Hepatocyte (in vitro differentiated cells): ENCODE data around the gene GLRX2. TPM values are rescaled to one million over a fixed set of nuclear protein-coding genes. Genes with fewer than 3 reads are reported as not detected.

Experiments
- DNase-seq: peaks from one replicate; pipeline ENCODE4 v3.0.0-alpha.2; 2016; ENCODE audit warnings: low spot score
- H2AFZ ChIP-seq: fragments of 200-600 bp; sonication (generic); 2 replicates; pipeline ENCODE4 v1.6.0; 2016; ENCODE audit warnings: antibody characterized with exemption, mild to moderate bottlenecking
- H3K27ac ChIP-seq: fragments of 200-600 bp; sonication (generic); 2 replicates; pipeline ENCODE4 v1.5.1; 2016; ENCODE audit warnings: mild to moderate bottlenecking
- H3K27me3 ChIP-seq: fragments of 200-600 bp; sonication (generic); 2 replicates; pipeline ENCODE4 v1.6.1; 2016
- H3K36me3 ChIP-seq: fragments of 200-600 bp; sonication (generic); replicated peaks from 2 replicates; pipeline ENCODE4 v1.5.1; 2016; ENCODE audit warnings: low read depth; ENCODE audit not compliant: insufficient read depth
- H3K4me1 ChIP-seq: fragments of 200-600 bp; sonication (generic); 2 replicates; pipeline ENCODE4 v1.5.1; 2016; ENCODE audit warnings: mild to moderate bottlenecking, moderate library complexity; ENCODE audit not compliant: insufficient read depth
- H3K4me2 ChIP-seq: fragments of 200-600 bp; sonication (generic); 2 replicates; pipeline ENCODE4 v1.6.0; 2016
- H3K4me3 ChIP-seq: fragments of 200-600 bp; sonication (generic); 2 replicates; pipeline ENCODE4 v1.5.1; 2016; ENCODE audit warnings: mild to moderate bottlenecking
- H3K79me2 ChIP-seq: fragments of 200-600 bp; sonication (generic); 2 replicates; pipeline ENCODE4 v1.6.0; 2017; ENCODE audit warnings: mild to moderate bottlenecking
- H3K9me2 ChIP-seq: fragments of 200-600 bp; sonication (generic); replicated peaks from 2 replicates; pipeline ENCODE4 v1.6.0; 2017; ENCODE audit warnings: mild to moderate bottlenecking; ENCODE audit not compliant: insufficient read depth
- H3K9me3 ChIP-seq: fragments of 200-600 bp; sonication (generic); 2 replicates; pipeline ENCODE4 v1.5.1; 2016; ENCODE audit warnings: low read depth, mild to moderate bottlenecking
- H4K20me1 ChIP-seq: fragments of 200-600 bp; sonication (generic); 2 replicates; pipeline ENCODE4 v1.6.0; 2016; ENCODE audit warnings: mild to moderate bottlenecking; ENCODE audit not compliant: insufficient read depth, poor library complexity, severe bottlenecking
- EZH2 ChIP-seq: fragments of 200-600 bp; sonication (generic); IDR thresholded peaks from 2 replicates; pipeline ENCODE4 v1.6.1; 2016; ENCODE audit warnings: antibody characterized with exemption, mild to moderate bottlenecking, borderline replicate concordance
- EZH2phosphoT487 ChIP-seq: fragments of 200-600 bp; sonication (generic); IDR thresholded peaks from one replicate; pipeline ENCODE4 v1.6.1; 2018; ENCODE audit warnings: antibody characterized with exemption, mild to moderate bottlenecking, low read depth, moderate library complexity; ENCODE audit not compliant: unreplicated experiment, severe bottlenecking
- WGBS: methylation state at CpG from one replicate; pipeline ENCODE4 v1.1.6; 2016; ENCODE audit warnings: low lambda C conversion rate; ENCODE audit errors: missing lambda C conversion rate; 5-methylcytosine and 5-hydroxymethylcytosine counted together
- polyA plus RNA-seq: library from polyadenylated mRNA; unstranded; fragments of >200 nt; fragmentation: Nextera tagmentation; extraction: Ambion mirVana; gene quantifications from 2 replicates; pipeline ENCODE4 v1.2.1, GENCODE V29; 2016
- total RNA-seq: library from RNA; depleted of rRNA; stranded (reverse); fragments of >200 nt; gene quantifications from 2 replicates; pipeline ENCODE4 v1.2.3, GENCODE V29; 2014
- TF ChIP-seq, protein P1 (sequence below): fragments of 200-600 bp; sonication (generic); IDR thresholded peaks from 2 replicates; pipeline ENCODE4 v1.5.1; 2016; ENCODE audit warnings: antibody characterized with exemption, mild to moderate bottlenecking; ENCODE audit not compliant: poor library complexity

Gene GLRX2
- total and polyA plus RNA-seq, 2 experiments from 2014 or later, result 20.4 to 41.0 TPM

- TF ChIP-seq EZH2phosphoT487 (no peak), EZH2 (no peak)
- TF ChIP-seq, protein P1, sequence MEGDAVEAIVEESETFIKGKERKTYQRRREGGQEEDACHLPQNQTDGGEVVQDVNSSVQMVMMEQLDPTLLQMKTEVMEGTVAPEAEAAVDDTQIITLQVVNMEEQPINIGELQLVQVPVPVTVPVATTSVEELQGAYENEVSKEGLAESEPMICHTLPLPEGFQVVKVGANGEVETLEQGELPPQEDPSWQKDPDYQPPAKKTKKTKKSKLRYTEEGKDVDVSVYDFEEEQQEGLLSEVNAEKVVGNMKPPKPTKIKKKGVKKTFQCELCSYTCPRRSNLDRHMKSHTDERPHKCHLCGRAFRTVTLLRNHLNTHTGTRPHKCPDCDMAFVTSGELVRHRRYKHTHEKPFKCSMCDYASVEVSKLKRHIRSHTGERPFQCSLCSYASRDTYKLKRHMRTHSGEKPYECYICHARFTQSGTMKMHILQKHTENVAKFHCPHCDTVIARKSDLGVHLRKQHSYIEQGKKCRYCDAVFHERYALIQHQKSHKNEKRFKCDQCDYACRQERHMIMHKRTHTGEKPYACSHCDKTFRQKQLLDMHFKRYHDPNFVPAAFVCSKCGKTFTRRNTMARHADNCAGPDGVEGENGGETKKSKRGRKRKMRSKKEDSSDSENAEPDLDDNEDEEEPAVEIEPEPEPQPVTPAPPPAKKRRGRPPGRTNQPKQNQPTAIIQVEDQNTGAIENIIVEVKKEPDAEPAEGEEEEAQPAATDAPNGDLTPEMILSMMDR, result no peak
Measured at GRCh38 chr1:193102662-193103061, 2.6 kb downstream of the GLRX2 start.

GRCh38 chr1:193094112-193094511 is 11.1 kb downstream of the GLRX2 start:
- Histone ChIP-seq H3K36me3 (no peaks in the 10 kb centered on the region), H4K20me1 (no peaks in the 10 kb centered on the region), H2AFZ (no peak overlapping the region), H3K4me1 (no peaks in the 10 kb centered on the region), H3K27me3 (no peaks in the 10 kb centered on the region), H3K4me3 (no peak overlapping the region), H3K79me2 (no peaks in the 10 kb centered on the region), H3K9me3 (no peaks in the 10 kb centered on the region), H3K9me2 (no peaks in the 10 kb centered on the region), H3K4me2 (no peak overlapping the region), H3K27ac (no peak overlapping the region)
- 96% methylated on average over 11 of the region's 11 CpGs for WGBS
- no peak for DNase-seq
- no peak for TF ChIP-seq EZH2phosphoT487
- TF ChIP-seq EZH2, result no peak
- TF ChIP-seq, protein P1, result no peak

More at GRCh38 chr1:193102662-193103061, 2.6 kb downstream of the GLRX2 start:
- Histone ChIP-seq H3K9me2 (no peaks in the 10 kb centered on the region), H3K9me3 (no peaks in the 10 kb centered on the region), H4K20me1 (no peaks in the 10 kb centered on the region), H3K4me3 (no peak overlapping the region), H3K4me1 (peaks cover 12% of the 10 kb centered on the region), H3K27me3 (no peaks in the 10 kb centered on the region), H2AFZ (no peak overlapping the region), H3K27ac (no peak overlapping the region), H3K36me3 (no peaks in the 10 kb centered on the region), H3K4me2 (peak overlapping the region; percentile 89), H3K79me2 (peaks cover 41% of the 10 kb centered on the region)
- no peak for DNase-seq
- WGBS, result 93% methylated on average over 5 of the region's 5 CpGs

DNA sequence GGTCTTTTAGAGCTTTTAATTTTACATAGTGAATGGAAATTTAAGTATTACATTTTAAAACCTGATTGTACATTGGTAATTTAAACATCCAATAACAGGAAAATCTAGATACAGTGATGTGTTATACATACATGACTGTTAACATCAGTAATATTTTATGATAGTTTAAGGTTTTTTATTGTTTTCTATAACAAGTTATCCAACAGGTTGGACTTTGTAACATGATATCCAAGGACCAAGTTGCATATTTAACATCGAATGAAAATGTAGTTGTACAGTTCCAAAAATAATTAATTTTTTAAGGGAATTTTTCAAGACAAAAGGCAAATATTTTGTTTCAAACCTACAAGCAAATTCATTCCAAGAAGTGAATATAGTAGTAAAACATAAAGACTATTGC is 14.3 kb downstream of the GLRX2 start:
- no peaks in the 10 kb centered on the region for H3K4me1 ChIP-seq
- 92% methylated on average over 1 of the region's 1 CpG for WGBS
- H3K4me3 ChIP-seq, result no peak overlapping the region
- H3K36me3 ChIP-seq, result no peaks in the 10 kb centered on the region
- no peak overlapping the region for H2AFZ ChIP-seq
- no peaks in the 10 kb centered on the region for H4K20me1 ChIP-seq
- no peaks in the 10 kb centered on the region for H3K79me2 ChIP-seq
- H3K9me3 ChIP-seq, result no peaks in the 10 kb centered on the region
- no peak for DNase-seq
- TF ChIP-seq EZH2, result no peak
- TF ChIP-seq, protein P1, result no peak
- no peak for TF ChIP-seq EZH2phosphoT487
- no peaks in the 10 kb centered on the region for H3K27me3 ChIP-seq
- no peaks in the 10 kb centered on the region for H3K9me2 ChIP-seq
- no peak overlapping the region for H3K27ac ChIP-seq
- no peak overlapping the region for H3K4me2 ChIP-seq

DNA sequence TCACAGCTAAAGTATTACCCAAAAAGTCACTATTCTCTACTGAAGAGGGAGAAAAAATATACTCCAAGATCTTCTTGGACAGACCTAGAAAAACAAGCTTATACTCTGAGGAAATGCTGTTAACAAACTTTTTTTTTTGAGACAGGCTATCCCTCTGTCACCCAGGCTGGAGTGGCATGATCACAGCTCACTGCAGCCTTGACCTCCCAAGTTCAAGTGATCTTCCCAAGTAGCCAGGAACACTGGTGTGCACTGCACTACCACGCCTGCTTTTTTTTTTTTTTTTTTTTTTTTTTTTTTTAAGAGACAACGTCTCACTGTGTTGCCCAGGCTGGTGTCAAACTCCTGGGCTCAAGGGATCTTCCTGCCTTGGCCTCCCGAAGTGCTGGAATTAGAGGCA is 17.3 kb downstream of the GLRX2 start:
- H3K4me2 ChIP-seq, result no peak overlapping the region
- 56% methylated on average over 3 of the region's 3 CpGs for WGBS
- no peaks in the 10 kb centered on the region for H3K79me2 ChIP-seq
- no peak overlapping the region for H2AFZ ChIP-seq
- TF ChIP-seq, protein P1, result no peak
- TF ChIP-seq EZH2, result no peak
- no peak for TF ChIP-seq EZH2phosphoT487
- H3K36me3 ChIP-seq, result peaks cover 6% of the 10 kb centered on the region
- H3K27ac ChIP-seq, result no peak overlapping the region
- H3K27me3 ChIP-seq, result no peaks in the 10 kb centered on the region
- DNase-seq, result no peak
- H4K20me1 ChIP-seq, result no peaks in the 10 kb centered on the region
- H3K9me3 ChIP-seq, result no peaks in the 10 kb centered on the region
- no peaks in the 10 kb centered on the region for H3K9me2 ChIP-seq
- H3K4me1 ChIP-seq, result no peaks in the 10 kb centered on the region
- no peak overlapping the region for H3K4me3 ChIP-seq
